HEK293 (cell line): Measurements from ENCODE around the gene GINS1.
A peak's percentile ranks its signal among the peaks of the same experiment; 100 is the strongest.

Experiments
- CTCF ChIA-PET: fragments of 350-600 bp; formaldehyde crosslinking; extraction: SDS; loops from one replicate; lab custom pipeline; 2021; ENCODE audit warnings: antibody characterized with exemption; lab: Yijun Ruan, JAX
- POLR2A ChIA-PET: fragments of 300-600 bp; formaldehyde crosslinking; extraction: SDS; loops from one replicate; lab custom pipeline; 2020; ENCODE audit warnings: antibody characterized with exemption, inconsistent platforms; lab: Yijun Ruan, JAX
- H3K27ac ChIP-seq: fragments of 200-500 bp; sonication (Bioruptor generic); 2 replicates; pipeline ENCODE4 v1.5.1; 2014; ENCODE audit warnings: low read depth, low read length, control low read depth, inconsistent platforms; ENCODE audit errors: extremely low read depth
- H3K36me3 ChIP-seq, 2 experiments: fragments of 200-500 bp in 1 of 2; sonication (Bioruptor generic) in 1 of 2; 1 replicate in 1 of 2; 2 replicates in 1 of 2; pipeline ENCODE4 v1.5.1; 2014 to 2017; ENCODE audit warnings: inconsistent platforms in 2 of 2, low read length in 2 of 2; ENCODE audit not compliant: control insufficient read depth in 2 of 2, insufficient read depth in 1 of 2
- H3K4me1 ChIP-seq: fragments of 200-500 bp; sonication (Bioruptor generic); 2 replicates; pipeline ENCODE4 v1.5.1; 2014; ENCODE audit warnings: mild to moderate bottlenecking, low read length, inconsistent platforms; ENCODE audit not compliant: control insufficient read depth, insufficient read depth
- H3K4me3 ChIP-seq: 2 replicates; pipeline ENCODE4 v1.5.1; 2011; ENCODE audit warnings: low read depth, mild to moderate bottlenecking, control low read depth, low read length, moderate library complexity
- H3K9me3 ChIP-seq: fragments of 200-500 bp; sonication (Bioruptor generic); 2 replicates; pipeline ENCODE4 v1.5.1; 2014; ENCODE audit warnings: low read depth, low read length, inconsistent platforms; ENCODE audit not compliant: control insufficient read depth, insufficient read depth
- GLIS1 ChIP-seq: fragments of 450-650 bp; formaldehyde crosslinking; IDR thresholded peaks from 2 replicates; pipeline ENCODE4 v1.5.1; 2016; ENCODE audit warnings: missing biosample characterization, missing genetic modification characterization
- GLIS2 ChIP-seq: fragments of 450-650 bp; formaldehyde crosslinking; IDR thresholded peaks from 2 replicates; pipeline ENCODE4 v1.5.1; 2016; ENCODE audit warnings: missing biosample characterization, missing genetic modification characterization
- HOXA7 ChIP-seq: sonication (generic); formaldehyde crosslinking; IDR thresholded peaks from 2 replicates; pipeline ENCODE4 v1.8.1; 2022; ENCODE audit warnings: missing genetic modification reagents, borderline replicate concordance
- ZBTB17 ChIP-seq: fragments of 450-650 bp; formaldehyde crosslinking; IDR thresholded peaks from 2 replicates; pipeline ENCODE4 v1.5.1; 2016; ENCODE audit warnings: missing biosample characterization, missing genetic modification characterization
- ZBTB21 ChIP-seq: fragments of 450-650 bp; formaldehyde crosslinking; IDR thresholded peaks from 2 replicates; pipeline ENCODE4 v1.5.1; 2017; ENCODE audit warnings: missing biosample characterization, missing genetic modification characterization
- ZBTB48 ChIP-seq: fragments of 450-650 bp; formaldehyde crosslinking; IDR thresholded peaks from 2 replicates; pipeline ENCODE4 v1.5.1; 2016; ENCODE audit warnings: missing biosample characterization, missing genetic modification characterization
- ZBTB6 ChIP-seq: fragments of 450-650 bp; formaldehyde crosslinking; IDR thresholded peaks from 2 replicates; pipeline ENCODE4 v1.5.1; 2017; ENCODE audit warnings: missing biosample characterization, missing genetic modification characterization
- ZFHX2 ChIP-seq: fragments of 450-650 bp; formaldehyde crosslinking; conservative IDR thresholded peaks from 2 replicates; pipeline ENCODE4 v1.5.1; 2016; ENCODE audit warnings: missing biosample characterization, missing genetic modification characterization
- ZNF37A ChIP-seq: fragments of 450-650 bp; IDR thresholded peaks from 2 replicates; pipeline ENCODE4 v1.5.1; 2018; ENCODE audit warnings: missing biosample characterization, missing genetic modification characterization
- ZNF416 ChIP-seq: fragments of 450-650 bp; formaldehyde crosslinking; IDR thresholded peaks from 2 replicates; pipeline ENCODE4 v1.5.1; 2016; ENCODE audit warnings: missing biosample characterization, missing genetic modification characterization
- ZNF426 ChIP-seq: fragments of 450-650 bp; formaldehyde crosslinking; IDR thresholded peaks from 2 replicates; pipeline ENCODE4 v1.5.1; 2017; ENCODE audit warnings: missing biosample characterization, missing genetic modification characterization, mild to moderate bottlenecking, inconsistent platforms, moderate library complexity
- ZNF513 ChIP-seq: fragments of 450-650 bp; IDR thresholded peaks from 2 replicates; pipeline ENCODE4 v1.5.1; 2018; ENCODE audit warnings: missing biosample characterization, missing genetic modification characterization
- ZNF514 ChIP-seq: fragments of 450-650 bp; formaldehyde crosslinking; IDR thresholded peaks from 2 replicates; pipeline ENCODE4 v1.5.1; 2016; ENCODE audit warnings: missing biosample characterization, missing genetic modification characterization
- ZNF626 ChIP-seq: fragments of 450-650 bp; sonication (Bioruptor Pico); formaldehyde crosslinking; IDR thresholded peaks from 2 replicates; pipeline ENCODE4 v1.5.1; 2018; ENCODE audit warnings: missing biosample characterization, missing genetic modification characterization, inconsistent platforms
- ZNF830 ChIP-seq: fragments of 450-650 bp; IDR thresholded peaks from 2 replicates; pipeline ENCODE4 v1.5.0; 2018; ENCODE audit warnings: missing biosample characterization, missing genetic modification characterization, low read depth, mild to moderate bottlenecking, moderate library complexity
- TF ChIP-seq, protein P1 (sequence below): fragments of 450-650 bp; formaldehyde crosslinking; IDR thresholded peaks from 2 replicates; pipeline ENCODE4 v1.5.1; 2016; ENCODE audit warnings: missing biosample characterization, missing genetic modification characterization
- TF ChIP-seq, protein P2 (sequence below): fragments of 450-650 bp; formaldehyde crosslinking; conservative IDR thresholded peaks from 2 replicates; pipeline ENCODE4 v1.5.1; 2016; ENCODE audit warnings: low read depth, missing biosample characterization, missing genetic modification characterization

GINS1 gene

DNA sequence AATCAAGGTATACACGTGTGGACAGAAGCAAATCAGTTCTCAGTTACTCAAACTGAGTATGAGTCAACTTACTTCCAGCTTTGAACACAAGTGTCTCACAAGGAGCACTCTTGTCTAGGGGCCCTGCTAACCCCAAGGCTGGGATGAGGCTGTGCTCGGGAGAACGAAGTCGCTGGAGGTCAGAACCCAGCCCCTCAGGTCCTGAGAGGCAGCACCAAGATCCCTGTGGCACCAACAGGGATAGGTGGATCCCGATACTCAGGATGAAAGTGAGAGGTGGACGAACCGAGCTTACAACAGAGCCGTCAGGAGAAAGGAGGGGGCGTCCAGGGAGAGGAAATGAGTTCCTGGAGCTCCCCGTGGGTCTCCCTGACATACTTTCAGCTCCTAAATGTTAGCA lies 85.7 kb downstream of the GINS1 start:
- no peak for TF ChIP-seq ZBTB48 (tag by site-specific recombination)
- no peak for TF ChIP-seq ZNF37A (tag by site-specific recombination)
- no peak for TF ChIP-seq ZNF830 (tag by site-specific recombination)
- TF ChIP-seq HOXA7 (CRISPR knock-in tag) = no peak
- TF ChIP-seq ZNF416 = no peak
- no peak for TF ChIP-seq ZFHX2 (tag by site-specific recombination)
- no peak for TF ChIP-seq ZBTB17 (tag by site-specific recombination)
- no peak for TF ChIP-seq ZNF426 (tag by site-specific recombination)
- ChIA-PET CTCF (no interaction called here), POLR2A (no interaction called here)
- Histone ChIP-seq H3K4me1 (no peaks in the 10 kb centered on the region), H3K9me3 (no peaks in the 10 kb centered on the region), H3K4me3 (no peak overlapping the region), H3K27ac (no peak overlapping the region), H3K36me3 (peaks cover 0 to 49% of the 10 kb centered on the region in 2 experiments; a peak in 2 of 3 replicates)

DNA sequence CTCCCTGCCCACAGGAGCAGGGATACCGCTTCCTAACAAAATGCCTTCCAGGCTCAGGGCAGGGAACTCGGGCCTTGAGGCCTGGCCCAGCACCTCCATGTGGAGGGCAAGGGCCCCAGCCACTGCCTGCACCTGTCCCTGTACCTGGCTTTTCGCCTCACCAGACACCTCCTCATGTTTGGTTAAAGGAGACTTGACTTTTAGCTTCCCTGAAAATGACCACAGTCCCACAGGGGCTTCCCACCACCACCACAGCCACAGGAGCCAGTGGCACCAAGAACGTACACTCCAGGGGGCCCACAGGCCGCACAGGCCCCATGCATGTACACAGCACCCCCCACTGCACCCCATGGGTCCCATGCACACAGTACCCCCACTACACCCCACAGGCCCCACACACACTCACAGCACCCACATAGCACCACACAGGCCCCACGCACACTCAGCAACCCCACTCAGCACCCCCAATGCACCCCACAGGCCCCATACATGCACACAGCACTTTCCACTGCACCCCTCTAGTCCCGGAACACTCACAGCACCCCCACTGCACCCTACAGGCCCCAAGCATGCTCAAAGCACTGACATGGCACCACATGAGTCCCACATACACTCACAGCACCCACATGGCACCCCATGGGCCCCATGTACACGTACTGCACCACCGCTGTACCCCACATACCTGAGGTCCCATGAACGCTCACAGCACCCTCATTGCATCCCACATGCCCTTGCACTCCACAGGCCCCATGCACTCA lies 86.5 kb downstream of the GINS1 start:
- Histone ChIP-seq H3K27ac (no peak overlapping the region), H3K9me3 (no peaks in the 10 kb centered on the region)
- peak; percentile 49 for TF ChIP-seq GLIS1
- no peak for TF ChIP-seq ZNF514 (tag by site-specific recombination)
- TF ChIP-seq, protein P1, sequence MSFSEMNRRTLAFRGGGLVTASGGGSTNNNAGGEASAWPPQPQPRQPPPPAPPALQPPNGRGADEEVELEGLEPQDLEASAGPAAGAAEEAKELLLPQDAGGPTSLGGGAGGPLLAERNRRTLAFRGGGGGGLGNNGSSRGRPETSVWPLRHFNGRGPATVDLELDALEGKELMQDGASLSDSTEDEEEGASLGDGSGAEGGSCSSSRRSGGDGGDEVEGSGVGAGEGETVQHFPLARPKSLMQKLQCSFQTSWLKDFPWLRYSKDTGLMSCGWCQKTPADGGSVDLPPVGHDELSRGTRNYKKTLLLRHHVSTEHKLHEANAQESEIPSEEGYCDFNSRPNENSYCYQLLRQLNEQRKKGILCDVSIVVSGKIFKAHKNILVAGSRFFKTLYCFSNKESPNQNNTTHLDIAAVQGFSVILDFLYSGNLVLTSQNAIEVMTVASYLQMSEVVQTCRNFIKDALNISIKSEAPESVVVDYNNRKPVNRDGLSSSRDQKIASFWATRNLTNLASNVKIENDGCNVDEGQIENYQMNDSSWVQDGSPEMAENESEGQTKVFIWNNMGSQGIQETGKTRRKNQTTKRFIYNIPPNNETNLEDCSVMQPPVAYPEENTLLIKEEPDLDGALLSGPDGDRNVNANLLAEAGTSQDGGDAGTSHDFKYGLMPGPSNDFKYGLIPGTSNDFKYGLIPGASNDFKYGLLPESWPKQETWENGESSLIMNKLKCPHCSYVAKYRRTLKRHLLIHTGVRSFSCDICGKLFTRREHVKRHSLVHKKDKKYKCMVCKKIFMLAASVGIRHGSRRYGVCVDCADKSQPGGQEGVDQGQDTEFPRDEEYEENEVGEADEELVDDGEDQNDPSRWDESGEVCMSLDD = peak; percentile 66
- no peak for TF ChIP-seq ZNF426 (tag by site-specific recombination)
- TF ChIP-seq GLIS2 (tag by site-specific recombination) = peak; percentile 67
- no peak for TF ChIP-seq ZNF513
- TF ChIP-seq ZBTB6 (tag by site-specific recombination) = no peak
- TF ChIP-seq ZNF626 (tag by site-specific recombination) = no peak
- TF ChIP-seq ZBTB21 (tag by site-specific recombination) = no peak
- TF ChIP-seq, protein P2, sequence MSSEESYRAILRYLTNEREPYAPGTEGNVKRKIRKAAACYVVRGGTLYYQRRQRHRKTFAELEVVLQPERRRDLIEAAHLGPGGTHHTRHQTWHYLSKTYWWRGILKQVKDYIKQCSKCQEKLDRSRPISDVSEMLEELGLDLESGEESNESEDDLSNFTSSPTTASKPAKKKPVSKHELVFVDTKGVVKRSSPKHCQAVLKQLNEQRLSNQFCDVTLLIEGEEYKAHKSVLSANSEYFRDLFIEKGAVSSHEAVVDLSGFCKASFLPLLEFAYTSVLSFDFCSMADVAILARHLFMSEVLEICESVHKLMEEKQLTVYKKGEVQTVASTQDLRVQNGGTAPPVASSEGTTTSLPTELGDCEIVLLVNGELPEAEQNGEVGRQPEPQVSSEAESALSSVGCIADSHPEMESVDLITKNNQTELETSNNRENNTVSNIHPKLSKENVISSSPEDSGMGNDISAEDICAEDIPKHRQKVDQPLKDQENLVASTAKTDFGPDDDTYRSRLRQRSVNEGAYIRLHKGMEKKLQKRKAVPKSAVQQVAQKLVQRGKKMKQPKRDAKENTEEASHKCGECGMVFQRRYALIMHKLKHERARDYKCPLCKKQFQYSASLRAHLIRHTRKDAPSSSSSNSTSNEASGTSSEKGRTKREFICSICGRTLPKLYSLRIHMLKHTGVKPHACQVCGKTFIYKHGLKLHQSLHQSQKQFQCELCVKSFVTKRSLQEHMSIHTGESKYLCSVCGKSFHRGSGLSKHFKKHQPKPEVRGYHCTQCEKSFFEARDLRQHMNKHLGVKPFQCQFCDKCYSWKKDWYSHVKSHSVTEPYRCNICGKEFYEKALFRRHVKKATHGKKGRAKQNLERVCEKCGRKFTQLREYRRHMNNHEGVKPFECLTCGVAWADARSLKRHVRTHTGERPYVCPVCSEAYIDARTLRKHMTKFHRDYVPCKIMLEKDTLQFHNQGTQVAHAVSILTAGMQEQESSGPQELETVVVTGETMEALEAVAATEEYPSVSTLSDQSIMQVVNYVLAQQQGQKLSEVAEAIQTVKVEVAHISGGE (tag by site-specific recombination) = no peak
- TF ChIP-seq, all 188 proteins: peak for 3
- ChIA-PET POLR2A (no interaction called here), CTCF (no interaction called here)
- Histone ChIP-seq H3K4me3 (no peak overlapping the region), H3K4me1 (no peaks in the 10 kb centered on the region), H3K36me3 (peaks cover 0 to 48% of the 10 kb centered on the region in 2 experiments; a peak in 2 of 3 replicates)
